ENCODE data around the gene RNF151.

Gene RNF151

GRCh38 chr16:1979271-1980029 is 12.8 kb downstream of the RNF151 start:
- Histone ChIP-seq H3K9ac (ENCODE audit: low read length) (no peak overlapping the region), H3K36me3 (ENCODE audit: control insufficient read depth in 1 of 2, insufficient read depth in 2 of 2, low read depth in 1 of 2, low read length in 2 of 2) (peaks cover 41 to 58% of the 10 kb centered on the region in 2 experiments), H4K91ac (ENCODE audit: low read length) (no peak overlapping the region), H4K8ac (ENCODE audit: low read length) (no peak overlapping the region), H2AFZ (ENCODE audit: low read depth, low read length) (no peak overlapping the region), H3K4me2 (ENCODE audit: low read length, poor library complexity, severe bottlenecking) (no peak overlapping the region), H3K18ac (ENCODE audit: low read depth in 1 of 2, low read length in 2 of 2) (no peak overlapping the region), H3K23ac (ENCODE audit: low read length in 2 of 2) (peak overlapping the region; percentile 22 to 23), H3K79me1 (replicated peaks; ENCODE audit: low read length, poor library complexity, severe bottlenecking) (peaks cover 12% of the 10 kb centered on the region), H3K27ac (ENCODE audit: low read length, poor library complexity, severe bottlenecking) (no peak overlapping the region), H3K27me3 (ENCODE audit: control insufficient read depth in 1 of 2, insufficient read depth in 1 of 2, low read length in 2 of 2) (peaks cover 35 to 41% of the 10 kb centered on the region in 2 experiments), H3K4ac (ENCODE audit: low read depth in 1 of 2, low read length in 2 of 2) (no peak overlapping the region), H2BK12ac (ENCODE audit: low read length in 2 of 2) (no peak overlapping the region), H3K4me3 (ENCODE audit: insufficient read depth in 1 of 2, low read depth in 1 of 2, low read length in 2 of 2) (no peak overlapping the region), H3K14ac (ENCODE audit: low read length in 2 of 2) (no peak overlapping the region), H2BK5ac (ENCODE audit: low read depth, low read length, poor library complexity, severe bottlenecking) (no peak overlapping the region), H2BK15ac (ENCODE audit: low read depth, poor library complexity, severe bottlenecking) (peak overlapping the region; percentile 33), H3K4me1 (ENCODE audit: control insufficient read depth, insufficient read depth, low read depth, low read length) (peaks cover 28% of the 10 kb centered on the region), H2AK5ac (ENCODE audit: low read length, severe bottlenecking) (no peak overlapping the region), H2BK120ac (ENCODE audit: low read depth, low read length) (no peak overlapping the region), H3K9me3 (ENCODE audit: control insufficient read depth, low read length) (no peaks in the 10 kb centered on the region)
- DNase-seq, result no peak
- WGBS, result 16% methylated on average over 51 of the region's 70 CpGs

GRCh38 chr16:1980030-1980769 is 13.5 kb downstream of the RNF151 start:
- no peaks in the 10 kb centered on the region for H3K9me3 ChIP-seq (ENCODE audit: control insufficient read depth, low read length)
- H3K4ac ChIP-seq (ENCODE audit: low read depth in 1 of 2, low read length in 2 of 2), result no peak overlapping the region
- H2AFZ ChIP-seq (ENCODE audit: low read depth, low read length), result no peak overlapping the region

GRCh38 chr16:1980770-1981087 is 14.1 kb downstream of the RNF151 start:
- Histone ChIP-seq H2BK120ac (ENCODE audit: low read depth, low read length) (no peak overlapping the region), H2BK5ac (ENCODE audit: low read depth, low read length, poor library complexity, severe bottlenecking) (no peak overlapping the region), H3K9me3 (ENCODE audit: control insufficient read depth, low read length) (no peaks in the 10 kb centered on the region), H3K4me3 (ENCODE audit: insufficient read depth in 1 of 2, low read depth in 1 of 2, low read length in 2 of 2) (peak overlapping the region in 1 of 2 experiments; percentile 4), H3K9ac (ENCODE audit: low read length) (no peak overlapping the region), H2BK15ac (ENCODE audit: low read depth, poor library complexity, severe bottlenecking) (no peak overlapping the region), H3K4ac (ENCODE audit: low read depth in 1 of 2, low read length in 2 of 2) (no peak overlapping the region), H3K4me2 (ENCODE audit: low read length, poor library complexity, severe bottlenecking) (no peak overlapping the region), H3K18ac (ENCODE audit: low read depth in 1 of 2, low read length in 2 of 2) (no peak overlapping the region), H3K4me1 (ENCODE audit: control insufficient read depth, insufficient read depth, low read depth, low read length) (peaks cover 33% of the 10 kb centered on the region), H3K27ac (ENCODE audit: low read length, poor library complexity, severe bottlenecking) (no peak overlapping the region), H3K79me1 (replicated peaks; ENCODE audit: low read length, poor library complexity, severe bottlenecking) (peaks cover 7% of the 10 kb centered on the region), H2BK12ac (ENCODE audit: low read length in 2 of 2) (no peak overlapping the region), H2AK5ac (ENCODE audit: low read length, severe bottlenecking) (no peak overlapping the region), H3K14ac (ENCODE audit: low read length in 2 of 2) (no peak overlapping the region), H4K91ac (ENCODE audit: low read length) (no peak overlapping the region), H3K36me3 (ENCODE audit: control insufficient read depth in 1 of 2, insufficient read depth in 2 of 2, low read depth in 1 of 2, low read length in 2 of 2) (peaks cover 32 to 51% of the 10 kb centered on the region in 2 experiments), H3K23ac (ENCODE audit: low read length in 2 of 2) (no peak overlapping the region), H4K8ac (ENCODE audit: low read length) (no peak overlapping the region), H2AFZ (ENCODE audit: low read depth, low read length) (no peak overlapping the region), H3K27me3 (ENCODE audit: control insufficient read depth in 1 of 2, insufficient read depth in 1 of 2, low read length in 2 of 2) (peaks cover 35 to 41% of the 10 kb centered on the region in 2 experiments)
- DNase-seq, result no peak
- 69% methylated on average over 16 of the region's 16 CpGs for WGBS

More at GRCh38 chr16:1980030-1980769, 13.5 kb downstream of the RNF151 start:
- Histone ChIP-seq H2BK15ac (ENCODE audit: low read depth, poor library complexity, severe bottlenecking) (no peak overlapping the region), H3K27ac (ENCODE audit: low read length, poor library complexity, severe bottlenecking) (no peak overlapping the region), H3K36me3 (ENCODE audit: control insufficient read depth in 1 of 2, insufficient read depth in 2 of 2, low read depth in 1 of 2, low read length in 2 of 2) (peaks cover 34 to 51% of the 10 kb centered on the region in 2 experiments), H3K14ac (ENCODE audit: low read length in 2 of 2) (no peak overlapping the region), H3K4me1 (ENCODE audit: control insufficient read depth, insufficient read depth, low read depth, low read length) (peaks cover 28% of the 10 kb centered on the region), H2BK12ac (ENCODE audit: low read length in 2 of 2) (no peak overlapping the region), H3K4me3 (ENCODE audit: insufficient read depth in 1 of 2, low read depth in 1 of 2, low read length in 2 of 2) (peak overlapping the region in 1 of 2 experiments; percentile 4), H2BK5ac (ENCODE audit: low read depth, low read length, poor library complexity, severe bottlenecking) (no peak overlapping the region), H3K27me3 (ENCODE audit: control insufficient read depth in 1 of 2, insufficient read depth in 1 of 2, low read length in 2 of 2) (peaks cover 35 to 41% of the 10 kb centered on the region in 2 experiments), H4K91ac (ENCODE audit: low read length) (no peak overlapping the region), H3K23ac (ENCODE audit: low read length in 2 of 2) (no peak overlapping the region), H2AK5ac (ENCODE audit: low read length, severe bottlenecking) (no peak overlapping the region), H3K18ac (ENCODE audit: low read depth in 1 of 2, low read length in 2 of 2) (no peak overlapping the region), H3K79me1 (replicated peaks; ENCODE audit: low read length, poor library complexity, severe bottlenecking) (peaks cover 7% of the 10 kb centered on the region), H3K4me2 (ENCODE audit: low read length, poor library complexity, severe bottlenecking) (no peak overlapping the region), H3K9ac (ENCODE audit: low read length) (no peak overlapping the region), H2BK120ac (ENCODE audit: low read depth, low read length) (no peak overlapping the region), H4K8ac (ENCODE audit: low read length) (no peak overlapping the region)
- DNase-seq, result no peak
- 20% methylated on average over 41 of the region's 53 CpGs for WGBS

- no peak within 1 kb of the TSS for H2BK5ac ChIP-seq (ENCODE audit: low read depth, low read length, poor library complexity, severe bottlenecking)
- no peak within 1 kb of the TSS for H3K18ac ChIP-seq (ENCODE audit: low read depth in 1 of 2, low read length in 2 of 2)
- no peak within 1 kb of the TSS for H3K4ac ChIP-seq (ENCODE audit: low read depth in 1 of 2, low read length in 2 of 2)
- H3K23ac ChIP-seq (ENCODE audit: low read length in 2 of 2), result no peak within 1 kb of the TSS
- H3K27ac ChIP-seq (ENCODE audit: low read length, poor library complexity, severe bottlenecking), result no peak within 1 kb of the TSS
- peak within 1 kb of the TSS in 1 of 2 experiments; percentile 4 for H3K4me3 ChIP-seq (ENCODE audit: insufficient read depth in 1 of 2, low read depth in 1 of 2, low read length in 2 of 2)
- H3K4me2 ChIP-seq (ENCODE audit: low read length, poor library complexity, severe bottlenecking), result no peak within 1 kb of the TSS
- peaks cover 35 to 41% of the 10 kb centered on the region in 2 experiments for H3K27me3 ChIP-seq (ENCODE audit: control insufficient read depth in 1 of 2, insufficient read depth in 1 of 2, low read length in 2 of 2)
- no peak within 1 kb of the TSS for H2BK12ac ChIP-seq (ENCODE audit: low read length in 2 of 2)
- WGBS, result 43% methylated on average over 6 of the region's 6 CpGs
- no peak within 1 kb of the TSS for H2AFZ ChIP-seq (ENCODE audit: low read depth, low read length)
- no peak within 1 kb of the TSS for H3K9ac ChIP-seq (ENCODE audit: low read length)
- H3K9me3 ChIP-seq (ENCODE audit: control insufficient read depth, low read length), result no peaks in the 10 kb centered on the region
- no peak within 1 kb of the TSS for H4K8ac ChIP-seq (ENCODE audit: low read length)
- no peak within 1 kb of the TSS for H2BK15ac ChIP-seq (ENCODE audit: low read depth, poor library complexity, severe bottlenecking)
- peaks cover 14% of the 10 kb centered on the region for H3K79me1 ChIP-seq (replicated peaks; ENCODE audit: low read length, poor library complexity, severe bottlenecking)
- H2AK5ac ChIP-seq (ENCODE audit: low read length, severe bottlenecking), result no peak within 1 kb of the TSS
- peaks cover 35% of the 10 kb centered on the region for H3K4me1 ChIP-seq (ENCODE audit: control insufficient read depth, insufficient read depth, low read depth, low read length)
- peaks cover 32 to 51% of the 10 kb centered on the region in 2 experiments for H3K36me3 ChIP-seq (ENCODE audit: control insufficient read depth in 1 of 2, insufficient read depth in 2 of 2, low read depth in 1 of 2, low read length in 2 of 2)
- no peak within 1 kb of the TSS for H2BK120ac ChIP-seq (ENCODE audit: low read depth, low read length)
- DNase-seq, result no peak
- no peak within 1 kb of the TSS for H4K91ac ChIP-seq (ENCODE audit: low read length)
- H3K14ac ChIP-seq (ENCODE audit: low read length in 2 of 2), result no peak within 1 kb of the TSS
Measured at GRCh38 chr16:1981398-1981836, 14.8 kb downstream of the RNF151 start, which contains the start of gene NOXO1. Gene NOXO1 (minus strand): TSS chr16:1981469. CDS start chr16:1981179, 290 bp downstream.

Data from mesenchymal stem cell (in vitro differentiated cells and primary cell).